Measurements from ENCODE around the gene POC1B. TPM values are rescaled to one million over a fixed set of nuclear protein-coding genes. Genes with fewer than 3 reads are reported as not detected.
A peak's percentile ranks its signal among the peaks of the same experiment; 100 is the strongest.

POC1B gene
- total RNA-seq, 1 donor = 19.3 TPM

- TF ChIP-seq CTCF (IDR thresholded peaks at IDR 0.05; ENCODE audit: insufficient read depth, low read length) = no peak
- DNase-seq (ENCODE audit: low read depth) = no peak
- no peak overlapping the region for H3K4me3 ChIP-seq (ENCODE audit: low read depth, low read length)
These were observed 14.7 kb upstream of the POC1B start for GRCh38 chr12:89540586-89540985.

- TF ChIP-seq CTCF (IDR thresholded peaks at IDR 0.05; ENCODE audit: insufficient read depth, low read length) = no peak
- no peak overlapping the region for H3K4me3 ChIP-seq (ENCODE audit: low read depth, low read length)
These were observed 13.8 kb upstream of the POC1B start for GRCh38 chr12:89539426-89540223.

GRCh38 chr12:89538897-89539296, 13.1 kb upstream of the POC1B start:
- DNase-seq (ENCODE audit: low read depth) = no peak
- no peak for TF ChIP-seq CTCF (IDR thresholded peaks at IDR 0.05; ENCODE audit: insufficient read depth, low read length)
- H3K4me3 ChIP-seq (ENCODE audit: low read depth, low read length) = no peak overlapping the region

More at GRCh38 chr12:89539426-89540223, 13.8 kb upstream of the POC1B start:
- no peak for DNase-seq (ENCODE audit: low read depth)

GRCh38 chr12:89537389-89537788, 11.5 kb upstream of the POC1B start:
- H3K4me3 ChIP-seq (ENCODE audit: low read depth, low read length) = no peak overlapping the region
- no peak for DNase-seq (ENCODE audit: low read depth)
- no peak for TF ChIP-seq CTCF (IDR thresholded peaks at IDR 0.05; ENCODE audit: insufficient read depth, low read length)

GRCh38 chr12:89529738-89530137, 3.9 kb upstream of the POC1B start:
- no peak overlapping the region for H3K4me3 ChIP-seq (ENCODE audit: low read depth, low read length)
- peak; percentile 77 for TF ChIP-seq CTCF (IDR thresholded peaks at IDR 0.05; ENCODE audit: insufficient read depth, low read length)
- peak; percentile 79 for DNase-seq (ENCODE audit: low read depth)

GRCh38 chr12:89528434-89528833, 2.6 kb upstream of the POC1B start:
- no peak for DNase-seq (ENCODE audit: low read depth)
- no peak overlapping the region for H3K4me3 ChIP-seq (ENCODE audit: low read depth, low read length)
- no peak for TF ChIP-seq CTCF (IDR thresholded peaks at IDR 0.05; ENCODE audit: insufficient read depth, low read length)

Data from fibroblast of the aortic adventitia (primary cell).